OCI-LY1 (cell line): ENCODE results near the gene KEL.

ENCODE experiments used
- H2AFZ ChIP-seq: fragments of 200-600 bp; sonication (generic), shearing (Covaris generic); 2 replicates; pipeline ENCODE4 v1.6.0; 2014; ENCODE audit warnings: antibody characterized with exemption, mild to moderate bottlenecking, low read length
- H3F3A ChIP-seq: fragments of 200-600 bp; sonication (generic), shearing (Covaris generic); 2 replicates; pipeline ENCODE4 v1.6.0; 2014; ENCODE audit warnings: mild to moderate bottlenecking, antibody characterized with exemption, low read length, moderate library complexity; ENCODE audit not compliant: insufficient read depth
- H3K27ac ChIP-seq: fragments of 200-600 bp; sonication (generic); 2 replicates; pipeline ENCODE4 v1.5.1; 2014; ENCODE audit warnings: low read length, mixed run types, mild to moderate bottlenecking, low read depth; ENCODE audit not compliant: poor library complexity, severe bottlenecking
- H3K27me3 ChIP-seq: fragments of 200-600 bp; sonication (generic); 2 replicates; pipeline ENCODE4 v1.6.0; 2014; ENCODE audit warnings: antibody characterized with exemption, mild to moderate bottlenecking, low read length, moderate library complexity; ENCODE audit not compliant: insufficient read depth
- H3K36me3 ChIP-seq: fragments of 200-600 bp; sonication (generic); 2 replicates; pipeline ENCODE4 v1.6.1; 2014; ENCODE audit warnings: mild to moderate bottlenecking, antibody characterized with exemption, low read length, moderate library complexity, mixed read lengths; ENCODE audit not compliant: insufficient read depth
- H3K4me1 ChIP-seq: fragments of 200-600 bp; sonication (generic); 2 replicates; pipeline ENCODE4 v1.5.1; 2014; ENCODE audit warnings: mild to moderate bottlenecking, low read length, moderate library complexity; ENCODE audit not compliant: insufficient read depth, severe bottlenecking
- H3K4me2 ChIP-seq: fragments of 200-600 bp; sonication (generic), shearing (Covaris generic); 2 replicates; pipeline ENCODE4 v1.6.1; 2014; ENCODE audit warnings: low read length
- H3K4me3 ChIP-seq: fragments of 200-600 bp; sonication (generic); 2 replicates; pipeline ENCODE4 v1.5.1; 2014; ENCODE audit warnings: low read length, low read depth, mild to moderate bottlenecking, mixed read lengths; ENCODE audit not compliant: poor library complexity, severe bottlenecking
- H3K79me2 ChIP-seq: fragments of 200-600 bp; shearing (Covaris generic); 2 replicates; pipeline ENCODE4 v1.6.1; 2016; ENCODE audit warnings: mixed run types, low read length, mixed read lengths; ENCODE audit not compliant: insufficient read depth
- H3K9ac ChIP-seq: fragments of 200-600 bp; sonication (generic), shearing (Covaris generic); 2 replicates; pipeline ENCODE4 v1.6.1; 2014; ENCODE audit warnings: mild to moderate bottlenecking, low read length, mixed read lengths
- H3K9me2 ChIP-seq: fragments of 200-600 bp; sonication (generic), shearing (Covaris generic); 2 replicates; pipeline ENCODE4 v1.6.1; 2014; ENCODE audit warnings: low read depth, mild to moderate bottlenecking, low read length, mixed read lengths
- H3K9me3 ChIP-seq: fragments of 200-600 bp; shearing (Covaris generic); 2 replicates; pipeline ENCODE4 v1.6.1; 2014; ENCODE audit warnings: low read length, mixed read lengths
- H4K20me1 ChIP-seq: fragments of 200-600 bp; sonication (generic), shearing (Covaris generic); 2 replicates; pipeline ENCODE4 v1.6.0; 2016; ENCODE audit warnings: mild to moderate bottlenecking, low read length; ENCODE audit not compliant: insufficient read depth
- CTCF ChIP-seq: fragments of 200-600 bp; sonication (generic), shearing (Covaris generic); IDR thresholded peaks from 2 replicates; pipeline ENCODE4 v1.5.1; 2017; ENCODE audit warnings: mild to moderate bottlenecking, antibody characterized with exemption, low read length, moderate library complexity, mixed read lengths
- EZH2 ChIP-seq: fragments of 200-600 bp; sonication (generic), shearing (Covaris generic); IDR thresholded peaks from 2 replicates; pipeline ENCODE4 v1.8.0; 2017; ENCODE audit warnings: borderline replicate concordance, mixed run types, mild to moderate bottlenecking, antibody characterized with exemption, low read length, moderate library complexity, mixed read lengths

KEL gene

DNA sequence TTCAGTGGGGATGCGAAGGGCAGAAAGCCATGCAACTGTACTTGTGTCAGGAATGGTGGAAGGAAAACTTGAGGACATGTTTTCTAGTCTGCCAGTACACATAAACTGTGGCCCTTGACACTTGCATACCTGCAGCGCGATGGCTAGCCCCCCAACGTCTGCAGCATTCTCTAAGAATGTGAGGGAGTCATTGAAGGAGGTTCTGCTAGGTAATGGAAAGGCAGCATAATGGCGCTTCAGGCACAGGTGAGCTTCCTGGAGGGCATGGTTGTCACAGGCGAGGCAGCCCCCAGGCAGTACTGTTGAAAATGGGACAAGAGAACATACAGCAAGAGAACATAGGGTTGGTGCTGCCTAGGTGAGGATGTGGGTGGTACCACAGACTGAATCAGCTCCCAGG, 19.4 kb downstream of the KEL start:
- Histone ChIP-seq H3K9me3 (no peaks in the 10 kb centered on the region), H3K36me3 (no peaks in the 10 kb centered on the region), H4K20me1 (no peaks in the 10 kb centered on the region), H3K9me2 (no peaks in the 10 kb centered on the region), H3K4me2 (no peak overlapping the region), H3K27me3 (0 out of 2 replicates have a peak, but pooled peaks cover 8% of the 10 kb centered on the region), H3K9ac (no peak overlapping the region), H3K4me1 (no peaks in the 10 kb centered on the region), H3K27ac (no peak overlapping the region), H2AFZ (no peak overlapping the region), H3F3A (no peaks in the 10 kb centered on the region), H3K4me3 (no peak overlapping the region), H3K79me2 (no peaks in the 10 kb centered on the region)
- TF ChIP-seq EZH2 = no peak
- no peak for TF ChIP-seq CTCF

GRCh38 chr7:142941541-142941940, 20.6 kb downstream of the KEL start:
- no peaks in the 10 kb centered on the region for H3F3A ChIP-seq
- H4K20me1 ChIP-seq = no peaks in the 10 kb centered on the region
- no peak overlapping the region for H2AFZ ChIP-seq
- H3K27ac ChIP-seq = no peak overlapping the region
- H3K4me3 ChIP-seq = no peak overlapping the region
- H3K9me3 ChIP-seq = no peaks in the 10 kb centered on the region
- no peaks in the 10 kb centered on the region for H3K79me2 ChIP-seq
- H3K27me3 ChIP-seq = 0 out of 2 replicates have a peak, but pooled peaks cover 5% of the 10 kb centered on the region
- H3K4me1 ChIP-seq = no peaks in the 10 kb centered on the region
- H3K9me2 ChIP-seq = no peaks in the 10 kb centered on the region
- H3K36me3 ChIP-seq = no peaks in the 10 kb centered on the region
- H3K9ac ChIP-seq = no peak overlapping the region
- H3K4me2 ChIP-seq = no peak overlapping the region
- TF ChIP-seq CTCF = no peak

- Histone ChIP-seq H3K9me2 (no peaks in the 10 kb centered on the region), H3K4me1 (no peaks in the 10 kb centered on the region), H4K20me1 (no peaks in the 10 kb centered on the region), H3K4me3 (no peak overlapping the region), H3K27ac (no peak overlapping the region), H3K36me3 (no peaks in the 10 kb centered on the region), H3K27me3 (no peaks in the 10 kb centered on the region), H3K4me2 (no peak overlapping the region), H3K9me3 (no peaks in the 10 kb centered on the region), H3F3A (no peaks in the 10 kb centered on the region), H3K9ac (no peak overlapping the region), H3K79me2 (no peaks in the 10 kb centered on the region), H2AFZ (no peak overlapping the region)
- TF ChIP-seq EZH2 (no peak), CTCF (no peak)
These were observed 21.1 kb downstream of the KEL start for GRCh38 chr7:142940966-142941535.
